Measurements from ENCODE around the gene TACR1. TPM values are rescaled to one million over a fixed set of nuclear protein-coding genes. Genes with fewer than 3 reads are reported as not detected.
"Not testable (repeated sequence)": the region's sequence is repeated elsewhere in the genome, so short reads cannot be mapped to it uniquely, and the experiment has no call there.

Gene TACR1
- total RNA-seq, 4 donors from 2014 or later, result 1.1 to 5.6 TPM; not detected in 2

DNA sequence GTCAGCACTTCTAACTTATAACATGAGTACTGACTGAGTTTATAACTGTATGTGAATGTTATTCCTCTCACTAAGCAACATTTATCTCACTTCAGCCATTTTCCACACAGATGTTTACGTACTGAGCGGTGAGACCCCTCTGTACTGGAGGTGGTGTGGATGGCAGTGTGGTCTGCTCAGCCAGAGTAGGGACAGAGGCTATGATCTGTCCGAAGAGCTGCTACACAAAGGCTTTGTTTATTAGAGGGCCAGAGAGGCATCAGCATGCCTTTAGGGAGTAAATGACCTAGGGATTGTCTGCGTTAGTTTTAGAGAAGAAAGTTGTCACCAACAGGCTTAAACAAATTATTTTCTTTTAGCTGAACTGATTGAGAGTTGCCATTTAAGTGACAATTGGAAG lies 23.2 kb upstream of the TACR1 start:
- Histone ChIP-seq H3K4me3 (no peak overlapping the region), H3K27ac (no peak overlapping the region), H3K36me3 (no peaks in the 10 kb centered on the region), H3K27me3 (no peaks in the 10 kb centered on the region), H3K9me3 (no peaks in the 10 kb centered on the region), H3K4me1 (no peaks in the 10 kb centered on the region)
- DNase-seq, result no peak
- no peak for TF ChIP-seq CTCF (IDR thresholded peaks at IDR 0.05)
- TF ChIP-seq POLR2A (IDR thresholded peaks at IDR 0.05), result no peak

DNA sequence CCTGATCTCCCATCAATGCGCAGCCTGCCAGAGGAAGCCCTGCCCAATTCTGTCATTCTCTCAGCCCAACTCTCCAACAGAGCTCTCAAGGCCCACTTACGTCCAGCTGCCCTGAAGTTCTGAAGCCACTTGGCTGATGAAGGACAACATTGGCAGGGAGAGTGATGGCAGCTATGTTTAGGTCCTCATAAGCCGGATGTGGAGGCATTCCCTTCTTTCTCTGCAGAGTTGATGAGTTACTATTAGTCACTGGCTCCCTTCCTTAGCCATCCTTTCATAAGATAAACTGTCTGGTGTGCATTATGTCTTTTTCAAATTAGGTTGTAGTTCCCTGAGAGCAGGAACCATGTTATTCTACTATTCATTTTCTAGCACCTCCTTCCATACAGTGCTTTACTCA lies 22.5 kb upstream of the TACR1 start:
- DNase-seq, result no peak
- Histone ChIP-seq H3K36me3 (no peaks in the 10 kb centered on the region), H3K4me3 (no peak overlapping the region), H3K27ac (no peak overlapping the region), H3K9me3 (no peaks in the 10 kb centered on the region), H3K4me1 (no peaks in the 10 kb centered on the region), H3K27me3 (no peaks in the 10 kb centered on the region)
- TF ChIP-seq CTCF (IDR thresholded peaks at IDR 0.05) (no peak), POLR2A (IDR thresholded peaks at IDR 0.05) (no peak)

DNA sequence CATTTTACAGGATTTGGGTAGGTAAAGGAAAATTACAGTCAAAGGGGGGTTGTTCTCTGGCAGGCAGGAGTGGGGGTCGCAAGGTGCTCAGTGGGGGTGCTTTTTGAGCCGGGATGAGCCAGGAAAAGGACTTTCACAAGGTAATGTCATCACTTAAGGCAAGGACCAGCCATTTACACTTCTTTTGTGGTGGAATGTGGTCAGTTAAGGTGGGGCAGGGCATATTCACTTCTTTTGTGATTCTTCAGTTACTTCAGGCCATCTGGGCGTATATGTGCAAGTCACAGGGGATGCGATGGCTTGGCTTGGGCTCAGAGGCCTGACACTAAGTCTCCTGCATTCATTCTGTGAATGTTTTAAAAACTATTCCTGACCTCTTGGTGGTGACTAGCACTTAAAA lies 19.9 kb upstream of the TACR1 start:
- not testable (repeated sequence) for H3K4me1 ChIP-seq, H3K9me3 ChIP-seq, H3K4me3 ChIP-seq, H3K27me3 ChIP-seq, DNase-seq, H3K36me3 ChIP-seq, H3K27ac ChIP-seq

DNA sequence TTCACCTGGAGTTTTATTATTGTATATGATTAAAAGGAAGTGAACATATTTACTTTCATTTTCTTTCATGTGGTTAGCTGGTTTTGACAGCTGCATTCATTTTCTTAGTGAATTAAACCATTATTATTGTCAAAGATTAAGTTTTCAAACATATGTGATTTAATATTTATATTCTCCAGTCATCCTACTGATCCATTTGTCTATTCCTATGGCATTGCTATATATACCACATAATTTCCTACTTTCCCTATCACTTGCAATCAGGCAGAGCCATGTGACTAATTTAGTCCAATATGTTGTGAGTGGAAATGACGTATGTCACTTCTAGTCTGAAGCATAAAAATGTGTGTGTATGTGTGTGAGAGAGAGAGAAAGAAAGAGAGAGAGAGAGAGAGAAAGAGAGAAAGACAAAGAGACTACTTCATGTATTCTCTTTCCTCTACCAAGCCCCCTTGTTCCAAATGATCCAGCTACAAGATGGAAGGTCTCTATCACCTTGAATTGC lies 12.0 kb upstream of the TACR1 start:
- Histone ChIP-seq H3K27ac (no peak overlapping the region), H3K9me3 (no peaks in the 10 kb centered on the region), H3K27me3 (no peaks in the 10 kb centered on the region), H3K4me1 (no peaks in the 10 kb centered on the region), H3K36me3 (no peaks in the 10 kb centered on the region), H3K4me3 (no peak overlapping the region)
- DNase-seq, result no peak
- TF ChIP-seq CTCF (IDR thresholded peaks at IDR 0.05) (no peak), POLR2A (IDR thresholded peaks at IDR 0.05) (no peak)

GRCh38 chr2:75210409-75210808 lies 11.1 kb upstream of the TACR1 start:
- no peaks in the 10 kb centered on the region for H3K9me3 ChIP-seq
- DNase-seq, result no peak
- no peak overlapping the region for H3K27ac ChIP-seq
- TF ChIP-seq POLR2A (IDR thresholded peaks at IDR 0.05) (no peak), CTCF (IDR thresholded peaks at IDR 0.05) (no peak)
- no peak overlapping the region for H3K4me3 ChIP-seq
- no peaks in the 10 kb centered on the region for H3K27me3 ChIP-seq
- no peaks in the 10 kb centered on the region for H3K36me3 ChIP-seq
- no peaks in the 10 kb centered on the region for H3K4me1 ChIP-seq

- Histone ChIP-seq H3K36me3 (no peaks in the 10 kb centered on the region), H3K4me1 (no peaks in the 10 kb centered on the region), H3K4me3 (no peak overlapping the region), H3K9me3 (no peaks in the 10 kb centered on the region), H3K27ac (no peak overlapping the region), H3K27me3 (no peaks in the 10 kb centered on the region)
- TF ChIP-seq CTCF (IDR thresholded peaks at IDR 0.05) (no peak), POLR2A (IDR thresholded peaks at IDR 0.05) (no peak)
- no peak for DNase-seq
Measured at GRCh38 chr2:75208738-75209137, 9.4 kb upstream of the TACR1 start.

Data from Peyer's patch (tissue), 4 donors.